ENCODE data around the gene RNF144B. TPM values are rescaled to one million over a fixed set of nuclear protein-coding genes. Genes with fewer than 3 reads are reported as not detected.
A peak's percentile ranks its signal among the peaks of the same experiment; 100 is the strongest.

RNF144B gene
- polyA plus RNA-seq, 3 donors = 25.6 to 31.0 (median 27.9) TPM

GRCh38 chr6:18500921-18501662 lies 113.9 kb downstream of the RNF144B start:
- Histone ChIP-seq H3K9me3 (replicated peaks in 1 of 2; ENCODE audit: control insufficient read depth in 1 of 2, insufficient read depth in 1 of 2, low read length in 2 of 2) (no peaks in the 10 kb centered on the region), H3K4me2 (replicated peaks; ENCODE audit: extremely low read depth, low read length, poor library complexity, severe bottlenecking) (peak overlapping the region; percentile 50), H3K27me3 (ENCODE audit: control insufficient read depth in 2 of 2, insufficient read depth in 2 of 2, low read length in 2 of 2) (no peaks in the 10 kb centered on the region), H3K27ac (ENCODE audit: low read depth in 1 of 2, low read length in 2 of 2) (peak overlapping the region; percentile 88 to 91), H2AFZ (ENCODE audit: insufficient read depth, low read depth, low read length, poor library complexity, severe bottlenecking) (peak overlapping the region; percentile 76), H3K36me3 (replicated peaks in 1 of 2; ENCODE audit: control insufficient read depth in 1 of 2, insufficient read depth in 2 of 2, low read length in 2 of 2) (no peaks in the 10 kb centered on the region), H3K4me3 (replicated peaks in 1 of 3; ENCODE audit: low read depth in 2 of 3, low read length in 3 of 3) (peak overlapping the region in 1 of 3 experiments; percentile 27), H4K20me1 (ENCODE audit: insufficient read depth, low read length) (no peaks in the 10 kb centered on the region), H3K79me2 (ENCODE audit: insufficient read depth, low read length) (no peaks in the 10 kb centered on the region), H3K4me1 (ENCODE audit: control insufficient read depth in 1 of 2, insufficient read depth in 2 of 2, low read length in 2 of 2) (peaks cover 30 to 33% of the 10 kb centered on the region in 2 donors), H3K9ac (ENCODE audit: insufficient read depth, low read length, poor library complexity, severe bottlenecking) (peak overlapping the region; percentile 51)
- Mint-ChIP-seq H3K9me3 (peaks cover 0 to 1% (median 0%) of the 10 kb centered on the region in 7 donors), H3K36me3 (no peaks in the 10 kb centered on the region), H3K4me3 (peak overlapping the region; percentile 56 to 84), H3K4me1 (peaks cover 40% of the 10 kb centered on the region), H3K27ac (peak overlapping the region; percentile 92 to 99 (median 97)), H3K27me3 (ENCODE audit: low read depth in 3 of 3) (no peaks in the 10 kb centered on the region)
- DNase-seq = peak in 2 of 3 donors; percentile 24 to 28
- TF ChIP-seq CTCF (IDR thresholded peaks at IDR 0.05) = no peak
- WGBS (ENCODE audit: insufficient coverage) = 97% methylated on average over 6 of the region's 12 CpGs
- intact Hi-C loops (cut with micrococcal nuclease) = loop anchor here (5.0 to 10.0 kb wide), 4 partner anchors 66 to 239 kb away; partner anchors contain the start of gene DEK (in 1 of the 2)

- no peaks in the 10 kb centered on the region for H3K36me3 ChIP-seq (replicated peaks in 1 of 2; ENCODE audit: control insufficient read depth in 1 of 2, insufficient read depth in 2 of 2, low read length in 2 of 2)
- Mint-ChIP-seq H3K9me3 (no peaks in the 10 kb centered on the region), H3K36me3 (no peaks in the 10 kb centered on the region), H3K4me3 (peak overlapping the region; percentile 56 to 84), H3K4me1 (peaks cover 36% of the 10 kb centered on the region), H3K27ac (peak overlapping the region; percentile 92 to 99 (median 97)), H3K27me3 (ENCODE audit: low read depth in 3 of 3) (no peaks in the 10 kb centered on the region)
- no peaks in the 10 kb centered on the region for H3K79me2 ChIP-seq (ENCODE audit: insufficient read depth, low read length)
- no peaks in the 10 kb centered on the region for H4K20me1 ChIP-seq (ENCODE audit: insufficient read depth, low read length)
- H3K4me2 ChIP-seq (replicated peaks; ENCODE audit: extremely low read depth, low read length, poor library complexity, severe bottlenecking) = peak overlapping the region; percentile 50
- H3K4me3 ChIP-seq (replicated peaks in 1 of 3; ENCODE audit: low read depth in 2 of 3, low read length in 3 of 3) = peak overlapping the region in 1 of 3 experiments; percentile 30
- peaks cover 30 to 33% of the 10 kb centered on the region in 2 donors for H3K4me1 ChIP-seq (ENCODE audit: control insufficient read depth in 1 of 2, insufficient read depth in 2 of 2, low read length in 2 of 2)
- H3K27me3 ChIP-seq (ENCODE audit: control insufficient read depth in 2 of 2, insufficient read depth in 2 of 2, low read length in 2 of 2) = no peaks in the 10 kb centered on the region
- no peak for TF ChIP-seq CTCF (IDR thresholded peaks at IDR 0.05)
- WGBS (ENCODE audit: insufficient coverage) = 0% methylated on average over 3 of the region's 4 CpGs
- peak; percentile 89 to 99 (median 89) for DNase-seq
- H3K27ac ChIP-seq (ENCODE audit: low read depth in 1 of 2, low read length in 2 of 2) = peak overlapping the region; percentile 88 to 91
- H3K9ac ChIP-seq (ENCODE audit: insufficient read depth, low read length, poor library complexity, severe bottlenecking) = peak overlapping the region; percentile 51
- H2AFZ ChIP-seq (ENCODE audit: insufficient read depth, low read depth, low read length, poor library complexity, severe bottlenecking) = peak overlapping the region; percentile 76
- intact Hi-C loops (cut with micrococcal nuclease) = loop anchor here (5.0 to 10.0 kb wide), 4 partner anchors 67 to 239 kb away; partner anchors contain the start of gene DEK (in 1 of the 2)
- no peaks in the 10 kb centered on the region for H3K9me3 ChIP-seq (replicated peaks in 1 of 2; ENCODE audit: control insufficient read depth in 1 of 2, insufficient read depth in 1 of 2, low read length in 2 of 2)
These were observed 114.5 kb downstream of the RNF144B start for GRCh38 chr6:18501663-18502013.
